Activated CD4-positive, CD25-positive, alpha-beta regulatory T cell treated with anti-CD3 and anti-CD28 coated beads, Interleukin-2, amount 50 U/mL, for 24 hours (primary cell): Measurements from ENCODE around the gene AGAP2.
A peak's percentile ranks its signal among the peaks of the same experiment; 100 is the strongest.
"Not testable (repeated sequence)": the region's sequence is repeated elsewhere in the genome, so short reads cannot be mapped to it uniquely, and the experiment has no call there.

Experiments
- ATAC-seq, 2 donors: fragments of 150-1000 bp; cut with Tn5 transposase; one replicate each; pipeline ENCODE4 v1.10.0; 2021; ENCODE audit warnings: mild to moderate bottlenecking in 1 of 2, moderate library complexity in 1 of 2

The AGAP2 gene

GRCh38 chr12:57738661-57739237 lies at the start of gene AGAP2:
Gene AGAP2, minus strand, starts transcription at chr12:57738742. Its CDS starts 496 bp downstream, at chr12:57738246.
- no peak for ATAC-seq

GRCh38 chr12:57783861-57784260 lies 45.3 kb upstream of the AGAP2 start:
- ATAC-seq: no peak

GRCh38 chr12:57783466-57783801 lies 44.9 kb upstream of the AGAP2 start:
- ATAC-seq: no peak

- ATAC-seq: peak; percentile 94 to 95
These were observed 44.3 kb upstream of the AGAP2 start, which contains the start of gene TSFM for GRCh38 chr12:57782608-57783465. Gene TSFM, plus strand, starts transcription at chr12:57782787. Its CDS starts 15 bp downstream, at chr12:57782802.

- ATAC-seq: peak in 1 of 2 donors; percentile 3
These were observed 43.7 kb upstream of the AGAP2 start for GRCh38 chr12:57782243-57782607.

GRCh38 chr12:57781801-57782200 lies 43.3 kb upstream of the AGAP2 start:
- no peak for ATAC-seq

GRCh38 chr12:57781244-57781643 lies 42.7 kb upstream of the AGAP2 start:
- ATAC-seq: no peak

GRCh38 chr12:57780284-57780897 lies 41.8 kb upstream of the AGAP2 start:
- no peak for ATAC-seq

GRCh38 chr12:57779736-57780135 lies 41.2 kb upstream of the AGAP2 start:
- ATAC-seq: no peak

GRCh38 chr12:57777911-57778310 lies 39.4 kb upstream of the AGAP2 start:
- no peak for ATAC-seq

- no peak for ATAC-seq
These were observed 38.8 kb upstream of the AGAP2 start for GRCh38 chr12:57777367-57777766.

GRCh38 chr12:57776247-57776587 lies 37.7 kb upstream of the AGAP2 start:
- ATAC-seq: no peak

GRCh38 chr12:57775563-57776246 lies 37.2 kb upstream of the AGAP2 start:
- ATAC-seq: no peak

GRCh38 chr12:57775044-57775443 lies 36.5 kb upstream of the AGAP2 start:
- ATAC-seq: no peak

- not testable (repeated sequence) for ATAC-seq
These were observed 36.1 kb upstream of the AGAP2 start for GRCh38 chr12:57774634-57775033.

- peak; percentile 7 to 17 for ATAC-seq
These were observed 34.1 kb upstream of the AGAP2 start, which contains the start of gene EEF1AKMT3 for GRCh38 chr12:57772429-57773322. Gene EEF1AKMT3, plus strand, starts transcription at chr12:57772614. Its CDS starts 111 bp downstream, at chr12:57772725.

GRCh38 chr12:57771873-57772428 lies 33.4 kb upstream of the AGAP2 start, which contains the start of gene METTL1:
Gene METTL1, minus strand, starts transcription at chr12:57772105. Its CDS starts 22 bp downstream, at chr12:57772083.
- peak; percentile 89 to 93 for ATAC-seq

- ATAC-seq: peak; percentile 77 to 80
These were observed 32.8 kb upstream of the AGAP2 start for GRCh38 chr12:57771236-57771872.

- no peak for ATAC-seq
These were observed 32.2 kb upstream of the AGAP2 start for GRCh38 chr12:57770734-57771133.

GRCh38 chr12:57769594-57769993 lies 31.1 kb upstream of the AGAP2 start:
- ATAC-seq: no peak

- no peak for ATAC-seq
These were observed 29.3 kb upstream of the AGAP2 start for GRCh38 chr12:57767876-57768275.
